Measurements from ENCODE around the gene PTCHD1. TPM values are rescaled to one million over a fixed set of nuclear protein-coding genes. Genes with fewer than 3 reads are reported as not detected.

PTCHD1 gene
- polyA plus RNA-seq, 1 of the 3 experiments (the other 2 are of a cell fraction) = not detected

GRCh38 chrX:23372220-23372902 is 37.7 kb downstream of the PTCHD1 start:
- Histone ChIP-seq H3K9me3 (no peaks in the 10 kb centered on the region), H4K20me1 (ENCODE audit: insufficient read depth) (no peaks in the 10 kb centered on the region), H3K36me3 (replicated peaks in 1 of 2; ENCODE audit: control insufficient read depth in 1 of 2, insufficient read depth in 2 of 2, low read length in 1 of 2) (no peaks in the 10 kb centered on the region), H3K79me2 (ENCODE audit: insufficient read depth) (no peaks in the 10 kb centered on the region), H3K27ac (ENCODE audit: low read depth in 2 of 2, low read length in 1 of 2) (no peak overlapping the region), H3K4me2 (no peak overlapping the region), H3K27me3 (ENCODE audit: insufficient read depth) (peaks cover 20% of the 10 kb centered on the region), H3K4me1 (ENCODE audit: control insufficient read depth in 1 of 2, insufficient read depth in 2 of 2, low read depth in 1 of 2, low read length in 1 of 2) (no peaks in the 10 kb centered on the region), H3K4me3 (ENCODE audit: low read depth in 2 of 2, low read length in 1 of 2) (no peak overlapping the region), H3K9me2 (no peaks in the 10 kb centered on the region), H3K9ac (no peak overlapping the region), H2AFZ (ENCODE audit: low read depth) (no peak overlapping the region), H3F3A (replicated peaks; ENCODE audit: insufficient read depth) (no peaks in the 10 kb centered on the region)
- DNase-seq = no peak
- no peak for TF ChIP-seq REST (IDR thresholded peaks at IDR 0.05; ENCODE audit: low read depth, low read length)
- TF ChIP-seq, protein P1, sequence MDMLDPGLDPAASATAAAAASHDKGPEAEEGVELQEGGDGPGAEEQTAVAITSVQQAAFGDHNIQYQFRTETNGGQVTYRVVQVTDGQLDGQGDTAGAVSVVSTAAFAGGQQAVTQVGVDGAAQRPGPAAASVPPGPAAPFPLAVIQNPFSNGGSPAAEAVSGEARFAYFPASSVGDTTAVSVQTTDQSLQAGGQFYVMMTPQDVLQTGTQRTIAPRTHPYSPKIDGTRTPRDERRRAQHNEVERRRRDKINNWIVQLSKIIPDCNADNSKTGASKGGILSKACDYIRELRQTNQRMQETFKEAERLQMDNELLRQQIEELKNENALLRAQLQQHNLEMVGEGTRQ (IDR thresholded peaks at IDR 0.05; ENCODE audit: borderline replicate concordance, low read depth, low read length) = no peak
- TF ChIP-seq, protein P2, sequence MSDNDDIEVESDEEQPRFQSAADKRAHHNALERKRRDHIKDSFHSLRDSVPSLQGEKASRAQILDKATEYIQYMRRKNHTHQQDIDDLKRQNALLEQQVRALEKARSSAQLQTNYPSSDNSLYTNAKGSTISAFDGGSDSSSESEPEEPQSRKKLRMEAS (IDR thresholded peaks at IDR 0.05; ENCODE audit: low read depth) = no peak
- TF ChIP-seq, protein P3, sequence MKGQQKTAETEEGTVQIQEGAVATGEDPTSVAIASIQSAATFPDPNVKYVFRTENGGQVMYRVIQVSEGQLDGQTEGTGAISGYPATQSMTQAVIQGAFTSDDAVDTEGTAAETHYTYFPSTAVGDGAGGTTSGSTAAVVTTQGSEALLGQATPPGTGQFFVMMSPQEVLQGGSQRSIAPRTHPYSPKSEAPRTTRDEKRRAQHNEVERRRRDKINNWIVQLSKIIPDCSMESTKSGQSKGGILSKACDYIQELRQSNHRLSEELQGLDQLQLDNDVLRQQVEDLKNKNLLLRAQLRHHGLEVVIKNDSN (IDR thresholded peaks at IDR 0.05; ENCODE audit: borderline replicate concordance, low read depth) = no peak
- TF ChIP-seq PBX3 (IDR thresholded peaks at IDR 0.05) = no peak
- TF ChIP-seq RAD21 (IDR thresholded peaks at IDR 0.05; ENCODE audit: low read length) = no peak
- no peak for TF ChIP-seq MEF2A (IDR thresholded peaks at IDR 0.05; ENCODE audit: borderline replicate concordance, low read depth)
- TF ChIP-seq SIN3A (IDR thresholded peaks at IDR 0.05; ENCODE audit: borderline replicate concordance, low read depth, low read length) = no peak
- no peak for TF ChIP-seq FOXJ3 (CRISPR knock-in tag; IDR thresholded peaks at IDR 0.05)
- no peak for TF ChIP-seq RXRA (IDR thresholded peaks at IDR 0.05; ENCODE audit: borderline replicate concordance, low read depth)
- no peak for TF ChIP-seq MXI1 (IDR thresholded peaks at IDR 0.05; ENCODE audit: low read depth, low read length)
- no peak for TF ChIP-seq NFIC (IDR thresholded peaks at IDR 0.05; ENCODE audit: borderline replicate concordance)
- no peak for TF ChIP-seq POLR2AphosphoS5 (IDR thresholded peaks at IDR 0.05; ENCODE audit: low read depth, low read length)
- no peak for TF ChIP-seq FOXM1 (IDR thresholded peaks at IDR 0.05; ENCODE audit: low read depth)
- no peak for TF ChIP-seq ELF1 (IDR thresholded peaks at IDR 0.05)
- TF ChIP-seq GATA2 (CRISPR knock-in tag; IDR thresholded peaks at IDR 0.05) = no peak
- TF ChIP-seq EP300 (IDR thresholded peaks at IDR 0.05; ENCODE audit: borderline replicate concordance in 1 of 2, low read depth in 1 of 2, low read length in 1 of 2) = no peak
- no peak for TF ChIP-seq YY1 (IDR thresholded peaks at IDR 0.05; ENCODE audit: low read depth)
- CTCF ChIA-PET = no interaction called here
- POLR2A ChIA-PET = no interaction called here
- 26% methylated on average over 5 of the region's 5 CpGs for WGBS (ENCODE audit: low lambda C conversion rate)

Measured in SK-N-SH (cell line).